HepG2 (cell line): ENCODE results near the gene SH3GLB2. TPM values are rescaled to one million over a fixed set of nuclear protein-coding genes. Genes with fewer than 3 reads are reported as not detected.

ENCODE experiments used
- CBX1 ChIP-seq: IDR thresholded peaks from one replicate; pipeline ENCODE4 v1.6.1; 2016; ENCODE audit warnings: antibody characterized with exemption, low read depth
- CBX2 ChIP-seq, 2 experiments: fragments of 200-600 bp in 1 of 2; sonication (generic); formaldehyde crosslinking in 1 of 2; IDR thresholded peaks; 2 replicates each; pipeline versions ENCODE4 v1.7.0 to v1.8.1; 2018 to 2022; ENCODE audit warnings: low read depth in 2 of 2, low read length in 1 of 2, mild to moderate bottlenecking in 1 of 2, missing genetic modification reagents in 1 of 2
- ELF4 ChIP-seq: sonication (generic); formaldehyde crosslinking; IDR thresholded peaks from 2 replicates; pipeline ENCODE4 v1.5.0; 2020; ENCODE audit warnings: missing genetic modification reagents, mild to moderate bottlenecking, moderate library complexity, borderline replicate concordance
- FOXO1 ChIP-seq: sonication (generic); formaldehyde crosslinking; IDR thresholded peaks from 2 replicates; pipeline ENCODE4 v1.4.0; 2020; ENCODE audit warnings: missing genetic modification reagents
- GATAD2A ChIP-seq: IDR thresholded peaks from 2 replicates; pipeline ENCODE4 v1.6.1; 2016
- KLF16 ChIP-seq, 2 experiments: sonication (generic) in 1 of 2; formaldehyde crosslinking in 1 of 2; IDR thresholded peaks; 2 replicates each; pipeline versions ENCODE4 v1.6.1 to v1.8.0; 2016 to 2023; ENCODE audit warnings: missing genetic modification reagents in 2 of 2, missing compliant biosample characterization in 1 of 2
- MTF1 ChIP-seq: sonication (generic); formaldehyde crosslinking; IDR thresholded peaks from 2 replicates; pipeline ENCODE4 v1.5.0; 2020; ENCODE audit warnings: missing genetic modification reagents
- NBN ChIP-seq: fragments of 450-650 bp; conservative IDR thresholded peaks from 2 replicates; pipeline ENCODE4 v1.6.1; 2017
- NCOA1 ChIP-seq: sonication (generic); formaldehyde crosslinking; IDR thresholded peaks from 2 replicates; pipeline ENCODE4 v1.9.0; 2021; ENCODE audit warnings: missing genetic modification reagents
- RBM39 ChIP-seq: fragments of 200-400 bp; formaldehyde crosslinking; IDR thresholded peaks from one replicate; pipeline ENCODE4 v1.6.1; 2018; ENCODE audit warnings: antibody characterized with exemption, mild to moderate bottlenecking, low read depth, low read length; ENCODE audit not compliant: poor library complexity, severe bottlenecking
- RORA ChIP-seq: sonication (generic); formaldehyde crosslinking; IDR thresholded peaks from 2 replicates; pipeline ENCODE4 v1.5.0; 2020; ENCODE audit warnings: mild to moderate bottlenecking, missing genetic modification reagents, moderate library complexity
- SUZ12 ChIP-seq: fragments of 150-350 bp; IDR thresholded peaks from 2 replicates; pipeline ENCODE4 v1.6.1; 2014; ENCODE audit warnings: low read depth, low read length
- ZNF282 ChIP-seq: fragments of 450-650 bp; IDR thresholded peaks from 2 replicates; pipeline ENCODE4 v1.6.1; 2018; ENCODE audit not compliant: partially characterized antibody
- polyA plus RNA-seq, 8 experiments: library from polyadenylated mRNA; depleted of rRNA in 3 of 8; stranded (reverse) in 7 of 8; unstranded in 1 of 8; fragments of >200 nt; fragmentation: Illumina TruSeq in 4 of 8; extraction: Trizol in 4 of 8; gene quantifications; 2 replicates each; pipeline versions ENCODE4 v1.2.1 to v1.2.3, GENCODE V29; 2011 to 2016; ENCODE audit warnings: low read depth in 4 of 8, missing spikeins in 1 of 8, mixed read lengths in 1 of 8; ENCODE audit not compliant: insufficient read depth in 1 of 8
- total RNA-seq, 5 experiments: library from RNA; depleted of rRNA; stranded (reverse); fragments of >200 nt; fragmentation: Illumina TruSeq; extraction: Trizol; gene quantifications; 2 replicates each; pipeline ENCODE4 v1.2.3, GENCODE V29; 2016; ENCODE audit warnings: low read depth in 1 of 5
- TF ChIP-seq, protein P1 (sequence below): sonication (generic); formaldehyde crosslinking; IDR thresholded peaks from 2 replicates; pipeline ENCODE4 v1.4.0; 2020; ENCODE audit warnings: missing genetic modification reagents, mild to moderate bottlenecking, borderline replicate concordance
- TF ChIP-seq, protein P2 (sequence below): sonication (generic); formaldehyde crosslinking; IDR thresholded peaks from 2 replicates; pipeline ENCODE4 v1.8.0; 2022; ENCODE audit warnings: missing genetic modification reagents, low read depth, mild to moderate bottlenecking, borderline replicate concordance
- TF ChIP-seq, protein P3 (sequence below): sonication (generic); formaldehyde crosslinking; IDR thresholded peaks from 2 replicates; pipeline ENCODE4 v1.4.0; 2020; ENCODE audit warnings: missing genetic modification reagents
- TF ChIP-seq, protein P4 (sequence below): sonication (generic); formaldehyde crosslinking; IDR thresholded peaks from 2 replicates; pipeline ENCODE4 v1.8.0; 2022; ENCODE audit warnings: mild to moderate bottlenecking, missing genetic modification reagents; ENCODE audit not compliant: insufficient replicate concordance
- TF ChIP-seq, protein P5 (sequence below): sonication (generic); formaldehyde crosslinking; IDR thresholded peaks from 2 replicates; pipeline ENCODE4 v1.5.0; 2020; ENCODE audit warnings: missing genetic modification reagents
- TF ChIP-seq, protein P6 (sequence below): fragments of 450-650 bp; IDR thresholded peaks from 2 replicates; pipeline ENCODE4 v1.6.1; 2017
- TF ChIP-seq, protein P7 (sequence below): sonication (generic); formaldehyde crosslinking; conservative IDR thresholded peaks from 2 replicates; pipeline ENCODE4 v1.8.0; 2022; ENCODE audit warnings: low read depth, missing genetic modification reagents

Gene SH3GLB2
- total and polyA plus RNA-seq, 2 of the 13 experiments (the other 11 are each of a cell fraction or from before 2014, with no cell fraction given): 24.0 to 40.6 TPM

DNA sequence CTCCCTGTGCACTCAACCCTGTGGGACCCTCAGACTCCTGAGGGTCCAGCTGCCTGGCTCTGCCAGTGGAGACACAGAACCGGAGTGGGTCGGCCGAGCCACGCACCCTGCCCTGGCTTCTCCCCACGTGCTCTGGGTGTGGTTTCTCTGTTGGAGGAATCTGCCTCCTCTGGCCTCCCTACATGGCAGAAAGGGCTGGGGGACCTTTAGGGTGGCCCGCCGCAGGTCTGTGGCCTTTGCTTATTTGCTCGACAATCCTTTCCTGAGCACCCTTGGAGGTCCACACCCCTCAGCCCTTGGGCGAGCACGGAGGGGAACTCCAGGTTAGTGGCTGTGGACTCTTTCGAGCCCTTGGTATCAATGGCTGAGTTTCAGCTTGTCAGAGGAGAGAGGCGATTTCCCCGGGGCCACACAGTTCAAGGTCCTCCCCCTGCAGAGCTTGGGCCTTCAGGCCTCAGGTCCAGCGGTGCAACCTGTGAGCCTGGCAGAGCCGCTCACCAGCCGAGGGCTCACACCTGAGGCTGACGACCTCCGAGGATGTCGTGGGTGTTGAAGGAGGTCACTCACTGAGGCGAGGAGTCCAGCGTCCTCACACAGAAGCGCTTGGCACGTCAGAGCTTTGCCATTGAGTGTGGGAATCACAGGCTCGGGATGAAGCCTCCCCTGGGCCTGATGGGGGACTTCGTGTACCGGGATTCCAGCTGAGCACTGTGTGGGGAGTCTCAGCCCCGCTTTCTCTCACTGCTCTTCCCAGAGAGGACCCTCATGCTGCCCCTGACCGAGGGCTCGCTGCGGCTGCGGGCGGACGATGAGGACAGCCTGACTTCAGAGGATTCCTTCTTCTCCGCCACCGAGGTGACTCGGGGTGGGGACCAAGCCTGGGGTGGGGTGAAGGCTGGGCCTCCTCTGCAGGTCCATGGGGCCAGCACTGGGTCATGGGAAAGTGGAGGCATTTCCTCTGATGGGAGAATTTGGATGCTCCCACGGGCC, 32.0 kb upstream of the SH3GLB2 start (continued):
- TF ChIP-seq, protein P1, sequence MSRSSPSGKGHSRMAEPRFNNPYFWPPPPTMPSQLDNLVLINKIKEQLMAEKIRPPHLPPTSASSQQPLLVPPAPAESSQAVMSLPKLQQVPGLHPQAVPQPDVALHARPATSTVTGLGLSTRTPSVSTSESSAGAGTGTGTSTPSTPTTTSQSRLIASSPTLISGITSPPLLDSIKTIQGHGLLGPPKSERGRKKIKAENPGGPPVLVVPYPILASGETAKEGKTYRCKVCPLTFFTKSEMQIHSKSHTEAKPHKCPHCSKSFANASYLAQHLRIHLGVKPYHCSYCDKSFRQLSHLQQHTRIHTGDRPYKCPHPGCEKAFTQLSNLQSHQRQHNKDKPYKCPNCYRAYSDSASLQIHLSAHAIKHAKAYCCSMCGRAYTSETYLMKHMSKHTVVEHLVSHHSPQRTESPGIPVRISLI: no peak; the same call in 1 of the 2 replicates
- TF ChIP-seq GATAD2A (CRISPR knock-in tag): no peak
- TF ChIP-seq ZNF282: no peak
- no peak for TF ChIP-seq NBN
- TF ChIP-seq NCOA1: no peak
- TF ChIP-seq KLF16 (CRISPR knock-in tag; IDR thresholded peaks at IDR 0.05): no peak
- TF ChIP-seq, protein P2, sequence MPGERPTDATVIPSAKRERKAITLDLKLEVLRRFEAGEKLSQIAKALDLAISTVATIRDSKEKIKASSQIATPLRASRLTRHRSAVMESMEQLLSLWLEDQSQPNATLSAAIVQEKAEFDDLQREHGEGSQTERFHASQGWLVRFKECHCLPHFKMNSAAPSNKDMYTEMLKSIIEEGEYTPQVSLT: no peak
- no peak for TF ChIP-seq SUZ12
- TF ChIP-seq RBM39: no peak
- TF ChIP-seq MTF1 (CRISPR knock-in tag): no peak
- TF ChIP-seq, protein P3, sequence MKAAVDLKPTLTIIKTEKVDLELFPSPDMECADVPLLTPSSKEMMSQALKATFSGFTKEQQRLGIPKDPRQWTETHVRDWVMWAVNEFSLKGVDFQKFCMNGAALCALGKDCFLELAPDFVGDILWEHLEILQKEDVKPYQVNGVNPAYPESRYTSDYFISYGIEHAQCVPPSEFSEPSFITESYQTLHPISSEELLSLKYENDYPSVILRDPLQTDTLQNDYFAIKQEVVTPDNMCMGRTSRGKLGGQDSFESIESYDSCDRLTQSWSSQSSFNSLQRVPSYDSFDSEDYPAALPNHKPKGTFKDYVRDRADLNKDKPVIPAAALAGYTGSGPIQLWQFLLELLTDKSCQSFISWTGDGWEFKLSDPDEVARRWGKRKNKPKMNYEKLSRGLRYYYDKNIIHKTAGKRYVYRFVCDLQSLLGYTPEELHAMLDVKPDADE (CRISPR knock-in tag): no peak
- TF ChIP-seq, protein P4, sequence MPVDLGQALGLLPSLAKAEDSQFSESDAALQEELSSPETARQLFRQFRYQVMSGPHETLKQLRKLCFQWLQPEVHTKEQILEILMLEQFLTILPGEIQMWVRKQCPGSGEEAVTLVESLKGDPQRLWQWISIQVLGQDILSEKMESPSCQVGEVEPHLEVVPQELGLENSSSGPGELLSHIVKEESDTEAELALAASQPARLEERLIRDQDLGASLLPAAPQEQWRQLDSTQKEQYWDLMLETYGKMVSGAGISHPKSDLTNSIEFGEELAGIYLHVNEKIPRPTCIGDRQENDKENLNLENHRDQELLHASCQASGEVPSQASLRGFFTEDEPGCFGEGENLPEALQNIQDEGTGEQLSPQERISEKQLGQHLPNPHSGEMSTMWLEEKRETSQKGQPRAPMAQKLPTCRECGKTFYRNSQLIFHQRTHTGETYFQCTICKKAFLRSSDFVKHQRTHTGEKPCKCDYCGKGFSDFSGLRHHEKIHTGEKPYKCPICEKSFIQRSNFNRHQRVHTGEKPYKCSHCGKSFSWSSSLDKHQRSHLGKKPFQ (CRISPR knock-in tag): peak; percentile 40
- TF ChIP-seq FOXO1 (CRISPR knock-in tag): no peak
- TF ChIP-seq, protein P5, sequence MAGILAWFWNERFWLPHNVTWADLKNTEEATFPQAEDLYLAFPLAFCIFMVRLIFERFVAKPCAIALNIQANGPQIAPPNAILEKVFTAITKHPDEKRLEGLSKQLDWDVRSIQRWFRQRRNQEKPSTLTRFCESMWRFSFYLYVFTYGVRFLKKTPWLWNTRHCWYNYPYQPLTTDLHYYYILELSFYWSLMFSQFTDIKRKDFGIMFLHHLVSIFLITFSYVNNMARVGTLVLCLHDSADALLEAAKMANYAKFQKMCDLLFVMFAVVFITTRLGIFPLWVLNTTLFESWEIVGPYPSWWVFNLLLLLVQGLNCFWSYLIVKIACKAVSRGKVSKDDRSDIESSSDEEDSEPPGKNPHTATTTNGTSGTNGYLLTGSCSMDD (CRISPR knock-in tag): no peak
- TF ChIP-seq, protein P6, sequence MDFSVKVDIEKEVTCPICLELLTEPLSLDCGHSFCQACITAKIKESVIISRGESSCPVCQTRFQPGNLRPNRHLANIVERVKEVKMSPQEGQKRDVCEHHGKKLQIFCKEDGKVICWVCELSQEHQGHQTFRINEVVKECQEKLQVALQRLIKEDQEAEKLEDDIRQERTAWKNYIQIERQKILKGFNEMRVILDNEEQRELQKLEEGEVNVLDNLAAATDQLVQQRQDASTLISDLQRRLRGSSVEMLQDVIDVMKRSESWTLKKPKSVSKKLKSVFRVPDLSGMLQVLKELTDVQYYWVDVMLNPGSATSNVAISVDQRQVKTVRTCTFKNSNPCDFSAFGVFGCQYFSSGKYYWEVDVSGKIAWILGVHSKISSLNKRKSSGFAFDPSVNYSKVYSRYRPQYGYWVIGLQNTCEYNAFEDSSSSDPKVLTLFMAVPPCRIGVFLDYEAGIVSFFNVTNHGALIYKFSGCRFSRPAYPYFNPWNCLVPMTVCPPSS: no peak
- no peak for TF ChIP-seq RORA (CRISPR knock-in tag)
- TF ChIP-seq ELF4 (CRISPR knock-in tag): no peak
- TF ChIP-seq CBX1: no peak
- no peak for TF ChIP-seq CBX2 (IDR thresholded peaks at IDR 0.05; ENCODE audit: low read depth, low read length)
- TF ChIP-seq CBX2 (CRISPR knock-in tag; IDR thresholded peaks at IDR 0.05; ENCODE audit: low read depth): no peak
- TF ChIP-seq, protein P7, sequence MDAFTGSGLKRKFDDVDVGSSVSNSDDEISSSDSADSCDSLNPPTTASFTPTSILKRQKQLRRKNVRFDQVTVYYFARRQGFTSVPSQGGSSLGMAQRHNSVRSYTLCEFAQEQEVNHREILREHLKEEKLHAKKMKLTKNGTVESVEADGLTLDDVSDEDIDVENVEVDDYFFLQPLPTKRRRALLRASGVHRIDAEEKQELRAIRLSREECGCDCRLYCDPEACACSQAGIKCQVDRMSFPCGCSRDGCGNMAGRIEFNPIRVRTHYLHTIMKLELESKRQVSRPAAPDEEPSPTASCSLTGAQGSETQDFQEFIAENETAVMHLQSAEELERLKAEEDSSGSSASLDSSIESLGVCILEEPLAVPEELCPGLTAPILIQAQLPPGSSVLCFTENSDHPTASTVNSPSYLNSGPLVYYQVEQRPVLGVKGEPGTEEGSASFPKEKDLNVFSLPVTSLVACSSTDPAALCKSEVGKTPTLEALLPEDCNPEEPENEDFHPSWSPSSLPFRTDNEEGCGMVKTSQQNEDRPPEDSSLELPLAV (CRISPR knock-in tag): no peak
